Measurements from ENCODE around the gene SIPA1L3.

SIPA1L3 gene

DNA sequence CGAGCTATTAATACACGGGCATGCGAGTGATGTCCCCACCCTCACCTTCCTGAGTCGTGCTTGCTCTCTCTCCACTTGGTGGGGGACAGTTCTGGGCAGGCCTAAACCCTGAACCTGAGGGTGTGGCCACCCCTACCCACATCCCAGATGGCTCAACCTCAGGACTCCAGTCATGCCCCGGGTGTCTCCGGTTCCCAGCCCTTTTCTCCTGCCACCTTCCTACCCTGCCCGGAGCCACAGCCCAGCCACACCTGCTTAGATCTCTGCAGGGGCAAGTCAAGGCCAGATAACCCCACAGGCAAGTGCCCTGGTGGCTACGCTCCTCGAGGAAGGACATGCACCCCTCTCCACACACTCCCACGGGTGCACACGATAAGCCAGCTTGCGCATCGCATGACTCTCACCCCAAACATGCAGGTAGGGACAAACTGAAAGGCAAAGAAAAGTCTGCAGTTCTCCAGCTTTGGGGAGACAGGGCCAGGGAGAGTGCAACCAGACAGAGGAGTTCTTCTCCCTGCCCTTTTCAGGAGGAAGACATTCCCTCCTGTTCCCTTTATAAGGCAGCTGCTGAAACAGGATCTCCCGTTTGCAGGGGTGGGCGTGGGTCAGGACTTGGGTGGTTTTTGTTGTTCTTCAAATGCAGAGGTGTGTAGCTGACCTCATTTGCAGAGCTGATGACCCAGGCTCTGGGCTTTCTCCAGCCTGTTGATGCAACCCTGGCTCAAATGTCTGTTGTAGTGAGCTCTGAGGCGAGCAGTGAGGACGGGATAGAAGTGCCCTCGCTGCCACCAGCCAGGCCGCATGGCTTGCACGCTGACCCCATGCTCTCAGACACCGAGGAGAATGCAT is 228.4 kb downstream of the SIPA1L3 start:
- in situ Hi-C loops (cut with HindIII; ENCODE audit: low sequenced_read_pairs) = loop anchor here (25.0 kb wide), 1 partner anchor 148 kb away; no protein-coding TSS in a partner anchor

- in situ Hi-C loops (cut with HindIII; ENCODE audit: low sequenced_read_pairs) = loop anchor here (25.0 kb wide), 1 partner anchor 152 kb away; no protein-coding TSS in a partner anchor
Measured at GRCh38 chr19:38139122-38139521, 232.1 kb downstream of the SIPA1L3 start.

DNA sequence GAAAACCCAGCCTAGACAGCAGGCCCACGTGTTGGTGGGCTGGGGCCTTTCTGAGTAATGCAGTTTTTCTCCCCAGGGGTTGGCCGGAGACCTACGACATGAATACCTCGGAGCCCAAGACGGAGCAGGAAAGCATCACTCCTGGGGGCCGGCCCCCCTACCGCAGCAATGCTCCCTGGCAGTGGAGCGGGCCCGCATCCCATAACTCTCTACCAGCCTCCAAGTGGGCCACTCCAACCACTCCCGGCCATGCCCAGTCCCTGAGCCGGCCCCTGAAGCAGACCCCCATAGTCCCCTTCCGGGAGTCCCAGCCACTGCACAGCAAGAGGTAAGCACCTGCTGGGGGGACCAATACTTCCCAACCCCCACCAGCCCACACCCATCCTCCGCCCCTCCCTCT is 234.1 kb downstream of the SIPA1L3 start:
- in situ Hi-C loops (cut with HindIII; ENCODE audit: low sequenced_read_pairs) = loop anchor here (10.0 to 25.0 kb wide), 2 partner anchors 74 to 154 kb away; no protein-coding TSS in a partner anchor

DNA sequence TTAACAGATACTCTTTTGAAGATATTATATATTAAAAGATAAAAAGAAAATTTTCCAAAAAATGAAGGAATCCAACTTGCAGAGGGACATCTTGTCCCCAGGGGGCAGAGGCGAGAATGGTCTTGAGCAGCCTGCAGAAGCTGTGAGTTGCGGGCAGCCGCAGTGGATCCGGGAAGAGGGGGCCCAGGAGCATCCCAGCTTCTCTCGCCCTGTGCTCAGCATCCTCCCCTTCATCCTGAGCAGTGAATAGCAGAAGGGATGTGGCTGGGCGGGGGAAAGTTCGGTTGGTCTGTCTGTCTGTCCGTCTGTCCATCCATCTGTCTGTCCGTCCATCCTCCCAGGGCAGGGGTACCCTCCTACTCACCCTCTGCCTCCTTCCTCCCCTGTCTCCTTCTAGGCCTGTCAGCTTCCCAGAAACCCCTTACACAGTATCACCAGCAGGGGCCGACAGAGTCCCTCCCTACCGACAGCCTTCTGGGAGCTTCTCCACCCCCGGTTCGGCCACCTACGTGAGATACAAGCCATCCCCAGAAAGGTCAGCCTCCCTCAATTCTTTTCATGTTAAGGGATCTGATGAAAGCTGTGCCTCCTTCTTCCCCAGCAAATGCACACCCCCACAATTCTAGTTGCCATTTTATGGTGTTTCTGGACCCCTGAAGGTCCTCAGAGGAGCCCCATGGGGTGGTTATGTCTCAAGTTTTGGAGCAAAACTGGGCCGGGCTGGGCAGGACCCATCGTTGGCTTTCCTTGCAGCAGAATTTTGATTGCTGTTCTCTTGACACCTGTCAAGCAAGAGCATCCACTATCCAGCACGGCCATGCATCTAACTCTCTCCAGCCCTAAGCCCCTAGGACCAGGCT is 235.4 kb downstream of the SIPA1L3 start:
- in situ Hi-C loops (cut with HindIII; ENCODE audit: low sequenced_read_pairs) = loop anchor here (10.0 to 25.0 kb wide), 2 partner anchors 72 to 155 kb away; no protein-coding TSS in a partner anchor

DNA sequence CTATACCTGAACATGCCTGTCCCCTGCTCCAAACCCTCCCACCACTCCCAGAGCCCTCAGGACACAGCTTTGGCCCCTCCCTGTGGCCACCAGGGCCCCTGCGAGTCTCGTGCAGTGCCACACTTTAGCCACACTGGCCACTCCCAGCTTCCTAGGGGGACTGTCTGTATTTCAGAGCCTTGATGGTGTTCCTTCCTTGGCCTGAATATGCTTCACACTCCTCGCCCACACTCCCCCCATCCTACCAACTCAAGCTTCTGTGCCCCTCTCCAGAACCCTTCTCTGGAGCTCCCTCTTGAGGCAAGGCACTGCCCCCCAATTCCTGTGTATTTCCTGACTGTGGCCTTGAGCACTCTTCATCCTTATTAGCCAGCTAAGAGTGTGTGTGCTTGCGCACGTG is 236.8 kb downstream of the SIPA1L3 start:
- in situ Hi-C loops (cut with HindIII; ENCODE audit: low sequenced_read_pairs) = loop anchor here (10.0 to 25.0 kb wide), 2 partner anchors 71 to 157 kb away; no protein-coding TSS in a partner anchor

- in situ Hi-C loops (cut with HindIII; ENCODE audit: low sequenced_read_pairs) = loop anchor here (10.0 to 25.0 kb wide), 2 partner anchors 70 to 157 kb away; no protein-coding TSS in a partner anchor
Measured at GRCh38 chr19:38144667-38145066, 237.7 kb downstream of the SIPA1L3 start.

DNA sequence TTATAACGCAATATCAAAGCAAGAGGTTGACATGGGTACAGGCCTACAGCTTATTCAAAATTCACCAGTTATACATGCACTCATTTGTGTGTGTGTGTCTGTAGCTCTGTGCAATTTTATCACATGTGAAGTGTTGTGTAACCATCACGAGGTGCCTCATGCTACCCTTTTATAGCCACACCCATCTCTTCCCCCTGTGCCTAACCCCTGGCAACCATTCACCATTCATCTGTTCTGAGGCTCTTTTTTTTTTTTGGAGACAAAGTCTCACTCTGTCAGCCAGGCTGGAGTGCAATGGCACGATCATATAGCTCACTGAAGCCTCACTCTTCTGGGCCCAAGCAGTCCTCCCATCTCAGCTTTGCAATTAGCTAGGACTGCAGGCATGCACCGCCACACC is 238.6 kb downstream of the SIPA1L3 start:
- in situ Hi-C loops (cut with HindIII; ENCODE audit: low sequenced_read_pairs) = loop anchor here (10.0 to 25.0 kb wide), 2 partner anchors 69 to 158 kb away; no protein-coding TSS in a partner anchor

GRCh38 chr19:38148337-38148736 is 241.3 kb downstream of the SIPA1L3 start:
- in situ Hi-C loops (cut with HindIII; ENCODE audit: low sequenced_read_pairs) = loop anchor here (10.0 to 25.0 kb wide), 2 partner anchors 66 to 161 kb away; no protein-coding TSS in a partner anchor

DNA sequence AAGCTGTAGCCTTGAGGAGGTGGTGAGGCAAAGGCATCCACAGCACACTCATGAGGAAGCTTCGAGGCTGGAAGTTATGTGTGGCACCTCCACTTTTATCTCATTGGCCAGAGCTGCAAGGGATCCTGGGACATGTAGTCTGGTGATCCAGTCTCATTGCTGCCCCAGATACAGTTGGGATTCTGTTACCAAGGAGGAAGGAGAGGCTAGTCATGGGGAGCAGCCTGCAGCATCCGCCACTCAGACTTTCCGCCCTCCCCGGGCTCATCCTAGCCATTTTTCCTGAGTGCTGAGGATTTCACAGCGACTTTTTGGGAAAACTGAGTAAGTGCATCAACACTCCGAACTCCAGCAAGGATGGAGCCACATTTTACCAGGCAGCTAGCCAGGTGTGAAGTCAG is 242.7 kb downstream of the SIPA1L3 start:
- in situ Hi-C loops (cut with HindIII; ENCODE audit: low sequenced_read_pairs) = loop anchor here (10.0 to 25.0 kb wide), 2 partner anchors 65 to 162 kb away; no protein-coding TSS in a partner anchor

DNA sequence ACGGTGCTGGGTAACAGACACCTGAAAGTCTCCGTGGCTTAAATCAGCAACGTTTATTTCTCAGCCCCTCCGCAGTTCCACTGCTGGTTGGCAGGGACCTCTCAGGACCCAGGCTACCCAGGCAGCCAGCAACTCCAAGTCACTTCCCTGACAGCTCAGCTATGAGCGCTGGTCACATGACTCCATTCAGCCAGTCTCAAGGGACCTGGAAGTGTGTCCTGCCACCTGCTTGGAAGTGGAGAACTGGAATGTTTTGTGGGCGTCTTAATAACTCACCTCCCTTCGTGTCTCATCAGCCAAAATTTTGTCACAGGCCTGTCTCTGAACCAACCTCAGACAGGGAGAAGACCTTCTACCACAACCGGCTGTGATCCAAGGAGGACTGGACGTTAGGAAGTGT is 244.2 kb downstream of the SIPA1L3 start:
- in situ Hi-C loops (cut with HindIII; ENCODE audit: low sequenced_read_pairs) = no loop called here

DNA sequence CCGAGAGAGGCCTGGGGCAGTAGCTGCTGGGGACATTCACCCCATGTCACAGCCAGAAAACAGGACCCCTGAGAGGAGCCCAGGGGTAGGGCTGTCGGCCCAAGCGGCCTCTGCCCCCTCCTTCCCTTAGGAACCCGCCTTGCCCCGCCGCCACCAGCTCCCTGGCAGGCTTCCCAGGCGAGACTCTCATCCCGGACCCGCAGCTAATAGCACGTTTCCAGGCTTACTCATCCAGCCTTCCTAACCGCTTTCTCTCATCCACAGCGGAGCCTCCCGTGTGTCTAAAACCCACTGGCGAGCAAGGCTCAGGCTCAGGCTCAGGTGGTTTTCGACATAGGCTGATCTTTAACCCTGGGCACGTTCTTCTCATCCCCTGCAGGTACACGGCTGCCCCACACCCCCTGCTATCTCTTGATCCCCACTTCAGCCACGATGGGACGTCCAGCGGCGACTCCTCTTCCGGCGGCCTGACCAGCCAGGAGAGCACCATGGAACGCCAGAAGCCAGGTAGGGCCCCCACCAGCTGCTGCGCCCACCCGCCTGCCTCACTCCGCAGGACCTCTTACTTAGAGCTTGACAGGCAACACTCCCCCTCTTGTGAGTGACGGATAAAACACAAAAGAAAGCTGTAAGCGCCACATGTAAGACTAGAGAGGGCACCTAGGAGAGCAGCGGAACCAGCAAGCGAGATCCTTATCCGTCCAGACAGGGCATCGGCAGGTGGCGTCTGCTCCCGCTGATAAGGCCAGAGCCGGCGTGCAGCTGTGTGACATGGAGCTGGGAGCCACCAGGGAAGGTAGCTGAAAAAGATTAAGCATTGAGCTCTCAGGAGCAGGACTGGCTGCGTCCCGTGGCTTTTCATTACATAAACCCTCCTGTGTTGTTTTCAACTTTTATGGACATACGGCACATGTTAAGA is 245.7 kb downstream of the SIPA1L3 start:
- in situ Hi-C loops (cut with HindIII; ENCODE audit: low sequenced_read_pairs) = no loop called here

- in situ Hi-C loops (cut with HindIII; ENCODE audit: low sequenced_read_pairs) = no loop called here
Measured at GRCh38 chr19:38155453-38155852, 248.4 kb downstream of the SIPA1L3 start.

GRCh38 chr19:38158730-38159129 is 251.7 kb downstream of the SIPA1L3 start:
- in situ Hi-C loops (cut with HindIII; ENCODE audit: low sequenced_read_pairs) = no loop called here

GRCh38 chr19:38162094-38162493 is 255.1 kb downstream of the SIPA1L3 start:
- in situ Hi-C loops (cut with HindIII; ENCODE audit: low sequenced_read_pairs) = no loop called here

- in situ Hi-C loops (cut with HindIII; ENCODE audit: low sequenced_read_pairs) = no loop called here
Measured at GRCh38 chr19:38162632-38163031, 255.6 kb downstream of the SIPA1L3 start.

DNA sequence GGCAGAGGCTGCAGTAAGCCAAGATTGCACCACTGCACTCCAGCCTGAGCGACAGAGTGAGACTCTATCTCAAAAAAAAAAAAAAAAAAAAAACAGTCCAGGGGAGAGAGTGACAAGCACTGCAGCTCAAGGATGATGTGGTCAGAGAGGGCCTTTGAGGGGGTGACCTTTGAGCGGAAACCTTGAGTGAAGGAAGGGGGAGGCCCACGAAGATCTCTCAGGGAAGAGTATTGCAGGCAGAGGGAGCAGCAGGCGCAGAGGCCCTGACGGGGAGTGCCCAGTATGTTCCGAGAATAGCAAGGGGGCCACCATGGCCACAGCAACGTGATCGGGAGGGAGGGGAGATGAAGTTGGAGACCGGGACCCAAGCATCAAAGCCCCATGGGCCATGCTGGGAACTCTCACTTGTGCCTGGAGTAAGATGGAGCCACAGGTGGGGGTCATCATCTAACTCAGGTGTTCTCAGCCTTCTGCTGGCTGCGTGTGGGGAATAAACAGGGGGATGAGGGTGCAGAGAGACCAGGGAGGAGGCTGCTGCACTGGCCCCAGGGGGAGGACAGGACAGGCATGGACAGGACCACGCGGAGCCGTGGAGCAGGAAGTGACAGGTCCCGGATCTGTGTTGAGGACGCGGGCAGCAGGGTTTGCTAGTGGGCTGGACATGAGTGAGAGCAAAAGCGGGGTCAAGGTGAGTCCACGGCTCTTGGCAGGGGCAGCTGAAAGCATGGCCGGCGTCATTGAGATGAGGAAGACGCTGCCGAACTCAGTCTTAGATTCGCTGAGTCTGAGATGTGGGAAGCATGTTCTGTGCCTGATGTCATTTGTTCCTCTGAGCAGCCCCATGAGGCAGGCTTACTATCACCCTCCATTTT is 256.6 kb downstream of the SIPA1L3 start:
- in situ Hi-C loops (cut with HindIII; ENCODE audit: low sequenced_read_pairs) = no loop called here

DNA sequence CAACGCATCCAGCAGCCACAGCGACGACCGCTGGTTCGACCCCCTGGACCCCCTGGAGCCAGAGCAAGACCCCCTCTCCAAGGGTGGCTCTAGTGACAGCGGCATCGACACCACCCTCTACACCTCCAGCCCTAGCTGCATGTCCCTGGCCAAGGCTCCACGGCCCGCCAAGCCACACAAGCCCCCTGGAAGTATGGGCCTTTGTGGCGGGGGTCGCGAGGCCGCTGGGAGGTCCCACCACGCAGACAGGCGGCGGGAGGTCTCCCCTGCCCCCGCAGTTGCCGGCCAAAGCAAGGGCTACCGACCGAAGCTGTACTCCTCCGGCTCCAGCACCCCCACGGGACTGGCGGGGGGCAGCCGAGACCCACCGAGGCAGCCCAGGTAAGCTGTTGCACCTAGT is 257.5 kb downstream of the SIPA1L3 start:
- in situ Hi-C loops (cut with HindIII; ENCODE audit: low sequenced_read_pairs) = no loop called here

DNA sequence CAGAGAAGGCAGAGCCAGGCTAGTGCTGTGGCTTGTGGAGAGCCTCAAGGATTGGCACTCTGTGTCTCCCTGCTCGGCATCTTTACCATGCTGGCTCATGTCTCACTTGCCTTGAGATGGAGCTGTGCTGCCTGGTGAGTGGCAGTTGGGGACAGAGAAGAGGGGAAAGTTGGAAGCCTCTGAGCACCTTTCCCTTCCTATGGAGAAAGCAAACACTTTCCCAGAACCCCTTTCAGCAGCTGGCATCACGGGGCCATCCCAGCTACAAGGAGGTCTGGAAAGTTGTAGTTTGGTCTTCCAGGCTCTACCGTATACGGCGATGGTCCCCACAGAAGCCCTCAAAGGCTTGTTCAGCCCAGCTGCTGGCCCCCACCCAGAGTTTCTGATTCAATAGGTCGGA is 258.3 kb downstream of the SIPA1L3 start:
- in situ Hi-C loops (cut with HindIII; ENCODE audit: low sequenced_read_pairs) = no loop called here

GRCh38 chr19:38168637-38169036 is 261.6 kb downstream of the SIPA1L3 start:
- in situ Hi-C loops (cut with HindIII; ENCODE audit: low sequenced_read_pairs) = no loop called here

Measured in DLD1 (cell line).